ENCODE measurements around the gene FBN3.

GRCh38 chr19:8088752-8089663 is 60.4 kb downstream of the FBN3 start:
- TF ChIP-seq CTCF (IDR thresholded peaks at IDR 0.05; ENCODE audit: low read length) (no peak), EZH2 (IDR thresholded peaks at IDR 0.05; ENCODE audit: borderline replicate concordance, low read length) (no peak)

Data from OCI-LY1 (cell line).